ENCODE data around the gene TUBB1. TPM values are rescaled to one million over a fixed set of nuclear protein-coding genes. Genes with fewer than 3 reads are reported as not detected.
A peak's percentile ranks its signal among the peaks of the same experiment; 100 is the strongest.

Gene TUBB1
- polyA plus RNA-seq, 1 experiment, result 0.01 TPM

DNA sequence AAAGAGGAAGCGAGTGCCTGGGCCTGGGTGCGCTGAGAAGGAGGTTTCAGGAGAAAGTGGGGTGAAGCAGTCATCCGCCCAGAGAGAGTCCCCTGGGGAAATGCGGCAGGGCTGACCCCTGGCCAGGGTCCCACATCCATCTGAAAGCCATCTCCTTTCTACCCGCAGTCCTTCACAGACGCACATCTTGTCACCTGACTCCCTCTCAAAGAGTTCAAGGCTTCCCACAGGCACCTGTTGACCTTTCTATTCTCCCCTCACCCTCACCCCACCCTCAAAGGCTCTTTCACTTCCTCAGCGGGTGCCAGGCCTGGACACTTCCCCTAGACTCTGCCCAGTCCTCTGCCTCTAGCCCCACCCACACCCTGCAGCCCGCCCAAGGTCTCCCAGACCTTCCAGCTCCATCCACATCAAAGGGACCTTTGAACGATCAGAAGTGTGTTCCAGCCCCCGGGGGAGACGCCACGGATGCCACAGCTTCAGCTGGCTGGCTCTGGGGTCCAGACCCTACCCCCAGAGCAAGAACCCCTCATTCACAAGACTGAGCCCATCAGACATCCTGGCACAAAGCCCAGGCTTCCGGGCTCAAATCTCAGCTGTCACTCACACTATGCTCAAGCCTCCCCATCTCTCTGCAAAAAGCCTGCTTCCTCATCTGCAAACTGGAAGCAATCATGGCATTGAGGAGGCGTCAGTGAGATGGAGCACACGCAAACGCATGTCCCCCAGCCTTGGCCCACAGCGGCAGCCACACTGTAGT is 14.3 kb upstream of the TUBB1 start:
- CTCF ChIA-PET, result no interaction called here
- peaks cover 22% of the 10 kb centered on the region for H3K36me3 ChIP-seq (ENCODE audit: control insufficient read depth, insufficient read depth, low read length)
- TF ChIP-seq, protein P1, sequence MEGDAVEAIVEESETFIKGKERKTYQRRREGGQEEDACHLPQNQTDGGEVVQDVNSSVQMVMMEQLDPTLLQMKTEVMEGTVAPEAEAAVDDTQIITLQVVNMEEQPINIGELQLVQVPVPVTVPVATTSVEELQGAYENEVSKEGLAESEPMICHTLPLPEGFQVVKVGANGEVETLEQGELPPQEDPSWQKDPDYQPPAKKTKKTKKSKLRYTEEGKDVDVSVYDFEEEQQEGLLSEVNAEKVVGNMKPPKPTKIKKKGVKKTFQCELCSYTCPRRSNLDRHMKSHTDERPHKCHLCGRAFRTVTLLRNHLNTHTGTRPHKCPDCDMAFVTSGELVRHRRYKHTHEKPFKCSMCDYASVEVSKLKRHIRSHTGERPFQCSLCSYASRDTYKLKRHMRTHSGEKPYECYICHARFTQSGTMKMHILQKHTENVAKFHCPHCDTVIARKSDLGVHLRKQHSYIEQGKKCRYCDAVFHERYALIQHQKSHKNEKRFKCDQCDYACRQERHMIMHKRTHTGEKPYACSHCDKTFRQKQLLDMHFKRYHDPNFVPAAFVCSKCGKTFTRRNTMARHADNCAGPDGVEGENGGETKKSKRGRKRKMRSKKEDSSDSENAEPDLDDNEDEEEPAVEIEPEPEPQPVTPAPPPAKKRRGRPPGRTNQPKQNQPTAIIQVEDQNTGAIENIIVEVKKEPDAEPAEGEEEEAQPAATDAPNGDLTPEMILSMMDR (IDR thresholded peaks at IDR 0.05; ENCODE audit: insufficient read depth, low read depth, low read length), result no peak
- H3K4me3 ChIP-seq (ENCODE audit: low read depth, low read length), result peak overlapping the region; percentile 86; the same call in 1 of the 2 replicates
- no peak for DNase-seq (ENCODE audit: low read depth)
- no peaks in the 10 kb centered on the region for H3K27me3 ChIP-seq (ENCODE audit: control insufficient read depth, insufficient read depth, low read length)
- POLR2A ChIA-PET, result no interaction called here

DNA sequence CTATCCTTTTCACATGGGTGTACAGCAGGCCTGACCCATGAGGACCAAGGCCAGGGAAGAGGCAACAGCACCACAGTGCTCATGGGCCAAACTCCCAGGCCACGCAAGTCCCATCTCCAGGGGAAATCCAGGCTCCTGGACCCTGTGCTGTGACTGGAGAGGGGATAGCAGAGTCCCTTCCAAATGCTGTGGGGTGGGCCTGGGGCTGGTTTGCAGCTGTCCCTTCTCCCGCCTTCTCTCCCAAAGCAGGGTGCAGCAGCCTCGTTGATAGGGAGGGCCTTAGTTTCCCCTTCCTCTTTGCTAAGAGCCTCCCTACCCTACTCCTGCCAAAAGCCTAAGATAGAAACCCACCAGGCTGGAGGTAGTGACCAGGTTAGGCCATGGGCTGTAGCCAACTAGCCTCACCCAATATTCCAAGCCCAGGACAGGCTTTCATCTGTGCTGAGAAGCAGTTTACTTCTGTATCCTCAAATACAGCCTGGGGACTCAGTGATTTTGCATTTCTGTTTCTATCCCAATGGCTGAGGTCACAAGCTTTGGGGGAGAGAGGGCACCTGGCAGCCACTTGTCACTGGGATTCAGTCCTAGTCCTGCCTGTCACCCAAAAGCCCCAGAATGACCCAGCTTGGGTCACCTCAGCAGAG is 13.6 kb upstream of the TUBB1 start:
- no peaks in the 10 kb centered on the region for H3K27me3 ChIP-seq (ENCODE audit: control insufficient read depth, insufficient read depth, low read length)
- peak overlapping the region; percentile 86 for H3K4me3 ChIP-seq (ENCODE audit: low read depth, low read length)
- H3K36me3 ChIP-seq (ENCODE audit: control insufficient read depth, insufficient read depth, low read length), result peaks cover 20% of the 10 kb centered on the region
- POLR2A ChIA-PET, result no interaction called here
- CTCF ChIA-PET, result no interaction called here
- TF ChIP-seq, protein P1 (IDR thresholded peaks at IDR 0.05; ENCODE audit: insufficient read depth, low read depth, low read length), result no peak
- no peak for DNase-seq (ENCODE audit: low read depth)

- Histone ChIP-seq H3K4me3 (ENCODE audit: low read depth, low read length) (peak overlapping the region; percentile 86), H3K36me3 (ENCODE audit: control insufficient read depth, insufficient read depth, low read length) (peaks cover 16% of the 10 kb centered on the region), H3K27me3 (ENCODE audit: control insufficient read depth, insufficient read depth, low read length) (no peaks in the 10 kb centered on the region)
- DNase-seq (ENCODE audit: low read depth), result no peak
- ChIA-PET CTCF (no interaction called here), POLR2A (no interaction called here)
- TF ChIP-seq, protein P1 (IDR thresholded peaks at IDR 0.05; ENCODE audit: insufficient read depth, low read depth, low read length), result no peak
Observed at GRCh38 chr20:59006167-59006863, 12.9 kb upstream of the TUBB1 start.

- Histone ChIP-seq H3K36me3 (ENCODE audit: control insufficient read depth, insufficient read depth, low read length) (peaks cover 11% of the 10 kb centered on the region), H3K4me3 (ENCODE audit: low read depth, low read length) (peak within 1 kb of the TSS; percentile 86), H3K27me3 (ENCODE audit: control insufficient read depth, insufficient read depth, low read length) (no peaks in the 10 kb centered on the region)
- POLR2A ChIA-PET, result no interaction called here
- DNase-seq (ENCODE audit: low read depth), result no peak
- TF ChIP-seq, protein P1 (IDR thresholded peaks at IDR 0.05; ENCODE audit: insufficient read depth, low read depth, low read length), result no peak
- CTCF ChIA-PET, result no interaction called here
Observed at GRCh38 chr20:59006864-59007664, 12.2 kb upstream of the TUBB1 start, which contains the start of gene CTSZ. TSS of gene CTSZ (minus strand) at chr20:59007254. CDS start at chr20:59007128, 126 bp downstream.
